SK-N-SH (cell line): ENCODE results near the gene FAF2. TPM values are rescaled to one million over a fixed set of nuclear protein-coding genes. Genes with fewer than 3 reads are reported as not detected.

ENCODE experiments used
- CTCF ChIA-PET: fragments of 300-600, 350-600 bp; formaldehyde crosslinking; extraction: SDS; loops from one replicate; lab custom pipeline; 2021; lab: Yijun Ruan, JAX
- POLR2A ChIA-PET: fragments of 350-600 bp; sonication (Branson Sonifier 250); formaldehyde crosslinking; extraction: SDS; loops from one replicate; lab custom pipeline; 2020; ENCODE audit warnings: antibody characterized with exemption, inconsistent platforms; lab: Yijun Ruan, JAX
- DNase-seq: peaks from one replicate; pipeline ENCODE4 v3.0.0; 2012
- H2AFZ ChIP-seq: fragments of 200-600 bp; sonication (generic); 2 replicates; pipeline ENCODE4 v1.8.1; 2016; ENCODE audit warnings: antibody characterized with exemption, mild to moderate bottlenecking, low read depth
- H3F3A ChIP-seq: fragments of 200-600 bp; sonication (generic); replicated peaks from 2 replicates; pipeline ENCODE3; 2016; ENCODE audit warnings: antibody characterized with exemption, mild to moderate bottlenecking; ENCODE audit not compliant: insufficient read depth
- H3K27ac ChIP-seq, 2 experiments: fragments of 200-500 bp in 1 of 2; fragments of 200-600 bp in 1 of 2; sonication (Bioruptor generic) in 1 of 2; sonication (generic), shearing (Covaris generic) in 1 of 2; 2 replicates each; pipeline versions ENCODE4 v1.5.1 to v1.6.1; 2014 to 2016; ENCODE audit warnings: low read depth in 2 of 2, inconsistent platforms in 1 of 2, low read length in 1 of 2, mild to moderate bottlenecking in 1 of 2, mixed read lengths in 1 of 2
- H3K27me3 ChIP-seq: fragments of 200-600 bp; sonication (generic), shearing (Covaris generic); 2 replicates; pipeline ENCODE4 v1.6.1; 2016; ENCODE audit warnings: mixed run types; ENCODE audit not compliant: insufficient read depth
- H3K36me3 ChIP-seq, 2 experiments: fragments of 200-500 bp in 1 of 2; fragments of 200-600 bp in 1 of 2; sonication (Bioruptor generic) in 1 of 2; sonication (generic) in 1 of 2; replicated peaks in 1 of 2; 2 replicates each; pipeline versions ENCODE3 to v1.5.1; 2014 to 2016; ENCODE audit warnings: low read length in 1 of 2, mild to moderate bottlenecking in 1 of 2; ENCODE audit not compliant: insufficient read depth in 2 of 2, control insufficient read depth in 1 of 2
- H3K4me1 ChIP-seq, 2 experiments: fragments of 200-500 bp in 1 of 2; fragments of 200-600 bp in 1 of 2; sonication (Bioruptor generic) in 1 of 2; sonication (generic), shearing (Covaris generic) in 1 of 2; 2 replicates each; pipeline versions ENCODE4 v1.5.1 to v1.6.1; 2014 to 2016; ENCODE audit warnings: low read depth in 1 of 2, low read length in 1 of 2, mixed run types in 1 of 2; ENCODE audit not compliant: insufficient read depth in 2 of 2, control insufficient read depth in 1 of 2
- H3K4me2 ChIP-seq: fragments of 200-600 bp; sonication (generic), shearing (Covaris generic); 2 replicates; pipeline ENCODE4 v1.6.1; 2017; ENCODE audit warnings: mixed run types
- H3K4me3 ChIP-seq, 2 experiments: fragments of 200-500 bp in 1 of 2; fragments of 200-600 bp in 1 of 2; sonication (Bioruptor generic) in 1 of 2; sonication (generic), shearing (Covaris generic) in 1 of 2; 2 replicates each; pipeline versions ENCODE4 v1.5.1 to v1.8.1; 2014 to 2016; ENCODE audit warnings: low read depth in 2 of 2, inconsistent platforms in 1 of 2, low read length in 1 of 2, mild to moderate bottlenecking in 1 of 2, mixed read lengths in 1 of 2, moderate library complexity in 1 of 2
- H3K79me2 ChIP-seq: fragments of 200-600 bp; sonication (generic); 2 replicates; pipeline ENCODE4 v1.8.1; 2017; ENCODE audit warnings: mild to moderate bottlenecking; ENCODE audit not compliant: insufficient read depth
- H3K9ac ChIP-seq: fragments of 200-600 bp; sonication (generic); 2 replicates; pipeline ENCODE4 v1.6.1; 2017; ENCODE audit warnings: mixed run types
- H3K9me2 ChIP-seq: fragments of 200-600 bp; sonication (generic); 2 replicates; pipeline ENCODE4 v1.6.1; 2017; ENCODE audit warnings: mixed run types
- H3K9me3 ChIP-seq: fragments of 200-600 bp; sonication (generic); 2 replicates; pipeline ENCODE4 v1.6.1; 2017; ENCODE audit warnings: mixed run types, mild to moderate bottlenecking, moderate library complexity
- H4K20me1 ChIP-seq: fragments of 200-600 bp; sonication (generic); 2 replicates; pipeline ENCODE4 v1.6.1; 2017; ENCODE audit warnings: mild to moderate bottlenecking, mixed run types; ENCODE audit not compliant: insufficient read depth
- CHD2 ChIP-seq: fragments of 150-350 bp; IDR thresholded peaks from 2 replicates; pipeline ENCODE4 v1.6.1; 2018; ENCODE audit warnings: low read length; ENCODE audit not compliant: partially characterized antibody
- ELF1 ChIP-seq: IDR thresholded peaks from 2 replicates; pipeline ENCODE4 v1.4.0; 2012
- FOXJ3 ChIP-seq: sonication (generic); formaldehyde crosslinking; IDR thresholded peaks from 2 replicates; pipeline ENCODE4 v1.5.1; 2020; ENCODE audit warnings: mild to moderate bottlenecking, missing genetic modification reagents
- FOXM1 ChIP-seq: IDR thresholded peaks from 2 replicates; pipeline ENCODE4 v1.4.0; 2012; ENCODE audit warnings: low read depth, mild to moderate bottlenecking
- JUND ChIP-seq: IDR thresholded peaks from 2 replicates; pipeline ENCODE4 v1.4.0; 2012
- MEF2A ChIP-seq: IDR thresholded peaks from 2 replicates; pipeline ENCODE4 v1.4.0; 2012; ENCODE audit warnings: low read depth, borderline replicate concordance
- PBX3 ChIP-seq: IDR thresholded peaks from 2 replicates; pipeline ENCODE4; 2012
- RCOR1 ChIP-seq: fragments of 150-350 bp; IDR thresholded peaks from 2 replicates; pipeline ENCODE4 v1.6.1; 2017; ENCODE audit warnings: antibody characterized with exemption, low read length
- SMC3 ChIP-seq: IDR thresholded peaks from 2 replicates; pipeline ENCODE4 v1.6.1; 2012; ENCODE audit warnings: low read depth, low read length, improper control_type of control experiment
- ZBTB33 ChIP-seq: IDR thresholded peaks from 2 replicates; pipeline ENCODE4 v1.4.0; 2012; ENCODE audit warnings: low read depth, borderline replicate concordance
- WGBS: methylation state at CpG from one replicate; pipeline ENCODE4 v1.1.6; 2017; ENCODE audit warnings: low lambda C conversion rate; 5-methylcytosine and 5-hydroxymethylcytosine counted together
- polyA plus RNA-seq, 3 experiments: library from polyadenylated mRNA; depleted of rRNA; stranded (reverse); fragments of >200 nt; gene quantifications; 2 replicates each; pipeline ENCODE4 v1.2.3, GENCODE V29; 2012
- TF ChIP-seq, protein P1 (sequence below): IDR thresholded peaks from 2 replicates; pipeline ENCODE4 v1.4.0; 2012; ENCODE audit warnings: low read depth
- TF ChIP-seq, protein P2 (sequence below): fragments of 200-600 bp; sonication (generic); IDR thresholded peaks from 2 replicates; pipeline ENCODE4 v1.6.1; 2017; ENCODE audit warnings: antibody characterized with exemption, mild to moderate bottlenecking, moderate library complexity

Gene FAF2
- polyA plus RNA-seq, 1 of the 3 experiments (the other 2 are of a cell fraction): 25.5 TPM

DNA sequence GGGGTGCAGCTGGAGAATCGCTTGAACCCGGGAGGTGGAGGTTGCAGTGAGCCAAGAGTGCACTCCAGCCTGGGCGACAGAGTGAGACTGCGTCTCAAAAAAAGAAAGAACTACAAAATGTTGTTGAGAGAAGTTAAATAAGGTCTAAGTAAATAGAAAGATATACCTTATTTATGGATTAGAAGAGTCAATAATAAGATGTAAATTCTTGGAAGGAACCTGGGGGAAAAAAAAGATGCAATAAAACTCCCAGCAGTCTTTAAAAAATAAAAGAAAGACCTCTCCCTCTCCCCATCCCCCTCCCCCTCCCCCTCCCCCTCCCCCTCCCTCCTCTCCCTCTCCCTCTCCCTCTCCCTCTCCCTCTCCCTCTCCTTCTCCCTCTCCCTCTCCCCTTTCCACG, 15.5 kb upstream of the FAF2 start:
- Histone ChIP-seq H3K9me2 (no peaks in the 10 kb centered on the region), H3K27ac (no peak overlapping the region)
- WGBS: 83% methylated on average over 5 of the region's 5 CpGs
- no peak for TF ChIP-seq FOXJ3
- TF ChIP-seq, all 33 proteins: peak for 0
- Histone ChIP-seq H3K4me3 (no peak overlapping the region), H4K20me1 (no peaks in the 10 kb centered on the region), H3K4me1 (no peaks in the 10 kb centered on the region), H3K79me2 (no peaks in the 10 kb centered on the region), H3K36me3 (no peaks in the 10 kb centered on the region), H3K4me2 (no peak overlapping the region), H3K9me3 (no peaks in the 10 kb centered on the region), H3F3A (peaks cover 5% of the 10 kb centered on the region), H3K9ac (no peak overlapping the region), H2AFZ (no peak overlapping the region), H3K27me3 (no peaks in the 10 kb centered on the region; the same call in 1 of the 2 replicates)
- no peak for DNase-seq
- POLR2A ChIA-PET: no interaction called here
- CTCF ChIA-PET: interaction anchor here (1.2 to 1.7 kb wide), 2 partner anchors 16 to 110 kb away, joined by 3 to 4 read pairs; partner anchors contain the start of gene CLTB

- H3K36me3 ChIP-seq: no peaks in the 10 kb centered on the region
- no peaks in the 10 kb centered on the region for H3K9me3 ChIP-seq
- H3K9ac ChIP-seq: no peak overlapping the region
- CTCF ChIA-PET: interaction anchor here (1.3 kb wide), 1 partner anchor 20 kb away, joined by 4 read pairs; the partner anchor contains the start of gene CLTB
- peaks cover 13% of the 10 kb centered on the region for H3F3A ChIP-seq
- H3K4me1 ChIP-seq: no peaks in the 10 kb centered on the region
- no peaks in the 10 kb centered on the region for H4K20me1 ChIP-seq
- no peaks in the 10 kb centered on the region for H3K9me2 ChIP-seq
- 25% methylated on average over 5 of the region's 5 CpGs for WGBS
- peak overlapping the region; percentile 57 for H2AFZ ChIP-seq
- H3K27me3 ChIP-seq: no peaks in the 10 kb centered on the region; the same call in 1 of the 2 replicates
- no peak for TF ChIP-seq FOXJ3
- no peak for TF ChIP-seq JUND
- no peak for TF ChIP-seq ZBTB33
- TF ChIP-seq MEF2A: no peak
- no peak for TF ChIP-seq RCOR1
- TF ChIP-seq FOXM1: no peak
- TF ChIP-seq, protein P1, sequence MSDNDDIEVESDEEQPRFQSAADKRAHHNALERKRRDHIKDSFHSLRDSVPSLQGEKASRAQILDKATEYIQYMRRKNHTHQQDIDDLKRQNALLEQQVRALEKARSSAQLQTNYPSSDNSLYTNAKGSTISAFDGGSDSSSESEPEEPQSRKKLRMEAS: no peak
- TF ChIP-seq ELF1: no peak
- no peak for TF ChIP-seq PBX3
- TF ChIP-seq, protein P2, sequence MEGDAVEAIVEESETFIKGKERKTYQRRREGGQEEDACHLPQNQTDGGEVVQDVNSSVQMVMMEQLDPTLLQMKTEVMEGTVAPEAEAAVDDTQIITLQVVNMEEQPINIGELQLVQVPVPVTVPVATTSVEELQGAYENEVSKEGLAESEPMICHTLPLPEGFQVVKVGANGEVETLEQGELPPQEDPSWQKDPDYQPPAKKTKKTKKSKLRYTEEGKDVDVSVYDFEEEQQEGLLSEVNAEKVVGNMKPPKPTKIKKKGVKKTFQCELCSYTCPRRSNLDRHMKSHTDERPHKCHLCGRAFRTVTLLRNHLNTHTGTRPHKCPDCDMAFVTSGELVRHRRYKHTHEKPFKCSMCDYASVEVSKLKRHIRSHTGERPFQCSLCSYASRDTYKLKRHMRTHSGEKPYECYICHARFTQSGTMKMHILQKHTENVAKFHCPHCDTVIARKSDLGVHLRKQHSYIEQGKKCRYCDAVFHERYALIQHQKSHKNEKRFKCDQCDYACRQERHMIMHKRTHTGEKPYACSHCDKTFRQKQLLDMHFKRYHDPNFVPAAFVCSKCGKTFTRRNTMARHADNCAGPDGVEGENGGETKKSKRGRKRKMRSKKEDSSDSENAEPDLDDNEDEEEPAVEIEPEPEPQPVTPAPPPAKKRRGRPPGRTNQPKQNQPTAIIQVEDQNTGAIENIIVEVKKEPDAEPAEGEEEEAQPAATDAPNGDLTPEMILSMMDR: no peak
- TF ChIP-seq CHD2: no peak
- TF ChIP-seq SMC3: no peak
- TF ChIP-seq, all 33 proteins: peak for 0
- H3K4me2 ChIP-seq: peak overlapping the region; percentile 74
- POLR2A ChIA-PET: interaction anchor here (0.6 kb wide), 1 partner anchor 94 kb away, joined by 5 read pairs; no protein-coding TSS in a partner anchor
- H3K27ac ChIP-seq: no peak overlapping the region
- DNase-seq: no peak
- H3K4me3 ChIP-seq: peak overlapping the region in 1 of 2 experiments; percentile 39; a peak in 1 of 4 replicates
- no peaks in the 10 kb centered on the region for H3K79me2 ChIP-seq
Measured at GRCh38 chr5:176436656-176437055, 11.5 kb upstream of the FAF2 start.
